GM23338 (cell line): ENCODE data around the gene ROBO1. TPM values are rescaled to one million over a fixed set of nuclear protein-coding genes. Genes with fewer than 3 reads are reported as not detected.
A peak's percentile ranks its signal among the peaks of the same experiment; 100 is the strongest.

Experiments used
- ATAC-seq: fragments of 200-7000 bp; cut with Tn5 transposase; 3 replicates; pipeline ENCODE4 v1.9.1; 2020
- DNase-seq: peaks from one replicate; pipeline ENCODE4 v3.0.0-alpha.2; 2015; ENCODE audit warnings: low spot score
- H2AFZ ChIP-seq: fragments of 200-600 bp; sonication (generic); 2 replicates; pipeline ENCODE4 v1.8.0; 2016; ENCODE audit warnings: antibody characterized with exemption, mild to moderate bottlenecking, moderate library complexity
- H3F3A ChIP-seq: fragments of 200-600 bp; sonication (generic); replicated peaks from 2 replicates; pipeline ENCODE4 v1.8.0; 2017; ENCODE audit warnings: antibody characterized with exemption, mixed run types, low read depth
- H3K27ac ChIP-seq: fragments of 200-600 bp; sonication (generic); 2 replicates; pipeline ENCODE4 v1.6.1; 2016; ENCODE audit warnings: low read depth
- H3K27me3 ChIP-seq: fragments of 200-600 bp; sonication (generic); 2 replicates; pipeline ENCODE4 v1.8.0; 2016; ENCODE audit warnings: mild to moderate bottlenecking, mixed run types, moderate library complexity; ENCODE audit not compliant: insufficient read depth
- H3K36me3 ChIP-seq: fragments of 200-600 bp; sonication (generic); 2 replicates; pipeline ENCODE4 v1.8.0; 2016; ENCODE audit warnings: mild to moderate bottlenecking; ENCODE audit not compliant: insufficient read depth
- H3K4me1 ChIP-seq: fragments of 200-600 bp; sonication (generic); 2 replicates; pipeline ENCODE4 v1.8.0; 2016; ENCODE audit warnings: mild to moderate bottlenecking, moderate library complexity; ENCODE audit not compliant: insufficient read depth
- H3K4me2 ChIP-seq: fragments of 200-600 bp; sonication (generic); 2 replicates; pipeline ENCODE4 v1.7.1; 2017; ENCODE audit warnings: mixed run types
- H3K4me3 ChIP-seq: fragments of 200-600 bp; sonication (generic); 2 replicates; pipeline ENCODE4 v1.6.1; 2016; ENCODE audit warnings: mixed run types
- H3K79me2 ChIP-seq: fragments of 200-600 bp; sonication (generic); replicated peaks from 2 replicates; pipeline ENCODE4 v1.8.0; 2017; ENCODE audit warnings: mild to moderate bottlenecking; ENCODE audit not compliant: insufficient read depth
- H3K9me2 ChIP-seq: fragments of 200-600 bp; sonication (generic); 2 replicates; pipeline ENCODE4 v1.8.0; 2017; ENCODE audit not compliant: insufficient read depth
- H4K20me1 ChIP-seq: fragments of 200-600 bp; sonication (generic); replicated peaks from 2 replicates; pipeline ENCODE4 v1.8.0; 2017; ENCODE audit warnings: mild to moderate bottlenecking; ENCODE audit not compliant: insufficient read depth
- H3K27ac Mint-ChIP-seq: 2 replicates; pipeline ENCODE4 v1.8.0; 2020; ENCODE audit warnings: inconsistent platforms, mild to moderate bottlenecking, moderate library complexity, mixed read lengths
- H3K27me3 Mint-ChIP-seq: 3 replicates; pipeline ENCODE4 v1.8.0; 2022; ENCODE audit warnings: low read depth, mild to moderate bottlenecking, moderate library complexity, mixed read lengths, inconsistent platforms; ENCODE audit not compliant: insufficient read depth, poor library complexity
- H3K36me3 Mint-ChIP-seq: 3 replicates; pipeline ENCODE4 v1.8.0; 2021; ENCODE audit warnings: low read depth, mild to moderate bottlenecking, inconsistent platforms, moderate library complexity, mixed read lengths
- H3K4me1 Mint-ChIP-seq: 3 replicates; pipeline ENCODE4 v1.8.0; 2020; ENCODE audit warnings: mild to moderate bottlenecking, inconsistent platforms, mixed read lengths
- H3K4me3 Mint-ChIP-seq: 3 replicates; pipeline ENCODE4 v1.8.0; 2021; ENCODE audit warnings: moderate library complexity, mild to moderate bottlenecking, inconsistent platforms, mixed read lengths
- H3K9me3 Mint-ChIP-seq: 3 replicates; pipeline ENCODE4 v1.8.0; 2020; ENCODE audit warnings: moderate library complexity, mild to moderate bottlenecking, inconsistent platforms, mixed read lengths
- CREB1 ChIP-seq: fragments of 250-450 bp; sonication (Bioruptor Pico); IDR thresholded peaks from 2 replicates; pipeline ENCODE4 v1.5.0; 2020; ENCODE audit warnings: low read depth, mild to moderate bottlenecking, moderate library complexity
- ETS1 ChIP-seq: IDR thresholded peaks from 2 replicates; pipeline ENCODE4 v1.6.1; 2016; ENCODE audit warnings: antibody characterized with exemption
- EZH2 ChIP-seq: fragments of 200-600 bp; sonication (generic); IDR thresholded peaks from one replicate; pipeline ENCODE4 v1.8.0; 2017; ENCODE audit warnings: antibody characterized with exemption, mild to moderate bottlenecking, low read depth; ENCODE audit not compliant: unreplicated experiment
- EZH2phosphoT487 ChIP-seq: fragments of 200-600 bp; sonication (generic); IDR thresholded peaks from one replicate; pipeline ENCODE4 v1.8.1; 2018; ENCODE audit warnings: antibody characterized with exemption; ENCODE audit not compliant: unreplicated experiment
- polyA plus RNA-seq: library from polyadenylated mRNA; unstranded; fragments of >200 nt; fragmentation: Nextera tagmentation; extraction: Ambion mirVana; gene quantifications from 2 replicates; pipeline ENCODE4 v1.2.1, GENCODE V29; 2016
- total RNA-seq: library from RNA; depleted of rRNA; stranded (reverse); fragments of >200 nt; shearing (Covaris generic); gene quantifications from 2 replicates; pipeline ENCODE4 v1.2.3, GENCODE V29; 2014
- TF ChIP-seq, protein P1 (sequence below), 2 experiments: fragments of 200-600 bp in 1 of 2; sonication (generic) in 1 of 2; conservative IDR thresholded peaks; 2 replicates each; pipeline versions ENCODE4 v1.5.1 to v1.6.1; 2016 to 2017; ENCODE audit warnings: antibody characterized with exemption in 2 of 2, low read depth in 2 of 2, mild to moderate bottlenecking in 2 of 2, moderate library complexity in 1 of 2
- TF ChIP-seq, protein P2 (sequence below): fragments of 250-450 bp; sonication (Bioruptor Pico); IDR thresholded peaks from 2 replicates; pipeline ENCODE4 v1.5.0; 2020; ENCODE audit warnings: mild to moderate bottlenecking, moderate library complexity

Gene ROBO1
- total and polyA plus RNA-seq, 2 experiments from 2014 or later: 19.2 to 78.3 TPM

DNA sequence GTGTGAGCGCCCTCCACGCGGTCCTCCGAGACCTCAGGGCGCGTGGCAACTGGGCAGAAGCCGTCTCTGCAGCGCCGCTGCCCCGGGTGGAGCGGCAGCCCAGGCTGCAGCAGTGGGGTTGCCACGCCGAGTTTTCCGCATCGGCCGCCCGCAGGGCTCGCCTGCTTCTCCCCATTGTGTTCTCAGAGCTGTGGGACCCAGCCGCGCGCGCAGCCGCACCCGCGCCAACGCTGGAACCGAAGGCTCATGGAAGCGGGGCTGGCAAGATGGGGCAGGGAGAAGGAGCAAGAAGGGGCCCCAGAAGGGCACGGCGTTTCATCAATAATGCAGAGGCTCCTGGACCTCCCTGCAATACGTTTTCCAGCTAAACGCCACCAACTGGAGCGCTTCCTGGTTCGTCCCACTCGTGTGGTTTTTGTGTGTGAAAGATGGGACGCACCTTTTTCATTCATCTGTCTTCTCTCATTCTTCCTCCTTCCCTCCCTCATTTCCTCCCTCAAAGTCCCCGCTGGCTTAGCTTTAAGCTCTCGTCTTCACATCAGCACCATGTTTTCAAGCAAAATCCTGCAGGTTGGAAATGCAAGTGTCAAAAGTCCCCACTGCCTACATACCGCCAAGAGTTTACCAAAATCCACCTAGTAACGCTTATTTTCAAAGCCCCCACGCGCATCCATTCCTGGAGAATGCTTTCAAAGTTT lies 1.2 kb downstream of the ROBO1 start:
- Histone ChIP-seq H3F3A (0 out of 2 replicates have a peak, but pooled peaks cover 7% of the 10 kb centered on the region), H3K36me3 (no peaks in the 10 kb centered on the region), H3K27me3 (peaks cover 47% of the 10 kb centered on the region), H3K4me1 (peaks cover 24% of the 10 kb centered on the region), H3K79me2 (no peaks in the 10 kb centered on the region), H3K9me2 (no peaks in the 10 kb centered on the region), H2AFZ (peak overlapping the region; percentile 97), H4K20me1 (no peaks in the 10 kb centered on the region), H3K4me2 (peak overlapping the region; percentile 79), H3K4me3 (peak overlapping the region; percentile 57), H3K27ac (no peak overlapping the region)
- TF ChIP-seq EZH2phosphoT487 (no peak), EZH2 (peak; percentile 2)
- TF ChIP-seq, protein P1, sequence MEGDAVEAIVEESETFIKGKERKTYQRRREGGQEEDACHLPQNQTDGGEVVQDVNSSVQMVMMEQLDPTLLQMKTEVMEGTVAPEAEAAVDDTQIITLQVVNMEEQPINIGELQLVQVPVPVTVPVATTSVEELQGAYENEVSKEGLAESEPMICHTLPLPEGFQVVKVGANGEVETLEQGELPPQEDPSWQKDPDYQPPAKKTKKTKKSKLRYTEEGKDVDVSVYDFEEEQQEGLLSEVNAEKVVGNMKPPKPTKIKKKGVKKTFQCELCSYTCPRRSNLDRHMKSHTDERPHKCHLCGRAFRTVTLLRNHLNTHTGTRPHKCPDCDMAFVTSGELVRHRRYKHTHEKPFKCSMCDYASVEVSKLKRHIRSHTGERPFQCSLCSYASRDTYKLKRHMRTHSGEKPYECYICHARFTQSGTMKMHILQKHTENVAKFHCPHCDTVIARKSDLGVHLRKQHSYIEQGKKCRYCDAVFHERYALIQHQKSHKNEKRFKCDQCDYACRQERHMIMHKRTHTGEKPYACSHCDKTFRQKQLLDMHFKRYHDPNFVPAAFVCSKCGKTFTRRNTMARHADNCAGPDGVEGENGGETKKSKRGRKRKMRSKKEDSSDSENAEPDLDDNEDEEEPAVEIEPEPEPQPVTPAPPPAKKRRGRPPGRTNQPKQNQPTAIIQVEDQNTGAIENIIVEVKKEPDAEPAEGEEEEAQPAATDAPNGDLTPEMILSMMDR (conservative IDR thresholded peaks at IDR 0.05; ENCODE audit: low read depth in 2 of 2): 0 out of 4 replicates have a peak, but pooled peaks of 1 of the 2 experiments have one; percentile 0
- ATAC-seq (peak; percentile 71), DNase-seq (peak; percentile 33)
- peaks cover 13% of the 10 kb centered on the region for H3K4me1 Mint-ChIP-seq
- H3K9me3 Mint-ChIP-seq: no peaks in the 10 kb centered on the region
- H3K27ac Mint-ChIP-seq: no peak overlapping the region
- no peaks in the 10 kb centered on the region for H3K27me3 Mint-ChIP-seq
- no peaks in the 10 kb centered on the region for H3K36me3 Mint-ChIP-seq
- no peak overlapping the region; the same call in 2 of the 3 replicates for H3K4me3 Mint-ChIP-seq

- Mint-ChIP-seq H3K27ac (no peak overlapping the region), H3K4me1 (peaks cover 13% of the 10 kb centered on the region), H3K27me3 (no peaks in the 10 kb centered on the region), H3K4me3 (no peak overlapping the region; the same call in 2 of the 3 replicates), H3K9me3 (no peaks in the 10 kb centered on the region), H3K36me3 (no peaks in the 10 kb centered on the region)
- Histone ChIP-seq H3K79me2 (no peaks in the 10 kb centered on the region), H3K9me2 (no peaks in the 10 kb centered on the region), H3K27me3 (peaks cover 47% of the 10 kb centered on the region), H3K27ac (no peak overlapping the region), H4K20me1 (no peaks in the 10 kb centered on the region), H3K36me3 (no peaks in the 10 kb centered on the region), H3K4me2 (peak overlapping the region; percentile 79), H3K4me1 (peaks cover 24% of the 10 kb centered on the region), H3F3A (0 out of 2 replicates have a peak, but pooled peaks cover 7% of the 10 kb centered on the region), H2AFZ (peak overlapping the region; percentile 97), H3K4me3 (peak overlapping the region; percentile 57)
- TF ChIP-seq EZH2phosphoT487: no peak
- peak; percentile 38 for DNase-seq
- ATAC-seq: peak; percentile 64
Measured at GRCh38 chr3:79765911-79766310, 1.9 kb downstream of the ROBO1 start.

DNA sequence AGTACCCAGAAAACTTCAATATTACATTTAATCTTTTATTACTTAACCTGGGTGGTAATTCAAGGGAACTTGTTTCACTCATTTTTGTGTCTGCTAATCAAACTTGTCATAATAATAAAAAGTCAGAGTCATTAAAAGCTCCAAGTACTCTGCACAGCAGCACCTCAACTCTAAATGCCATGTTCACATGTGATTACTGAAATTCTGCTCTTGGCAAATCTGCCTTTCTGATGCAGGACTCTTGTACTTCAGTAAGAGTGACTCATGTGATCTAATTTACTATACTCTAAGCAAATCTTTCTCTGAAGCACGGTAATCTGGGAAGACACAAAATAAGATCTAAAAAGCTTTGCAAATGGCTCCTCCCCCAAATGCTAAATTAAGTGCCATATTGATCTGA lies 6.4 kb downstream of the ROBO1 start:
- H3K27ac Mint-ChIP-seq: no peak overlapping the region
- no peaks in the 10 kb centered on the region for H3K27me3 Mint-ChIP-seq
- H3K9me3 Mint-ChIP-seq: no peaks in the 10 kb centered on the region
- ATAC-seq (no peak), DNase-seq (no peak)
- Histone ChIP-seq H3K27ac (no peak overlapping the region), H3K4me3 (no peak overlapping the region), H3K79me2 (no peaks in the 10 kb centered on the region), H3K4me1 (peaks cover 7% of the 10 kb centered on the region; the same call in 1 of the 2 replicates), H3K9me2 (no peaks in the 10 kb centered on the region), H2AFZ (no peak overlapping the region), H4K20me1 (no peaks in the 10 kb centered on the region), H3K27me3 (peaks cover 27% of the 10 kb centered on the region), H3F3A (no peaks in the 10 kb centered on the region), H3K4me2 (no peak overlapping the region), H3K36me3 (no peaks in the 10 kb centered on the region)
- no peaks in the 10 kb centered on the region for H3K36me3 Mint-ChIP-seq
- H3K4me1 Mint-ChIP-seq: peaks cover 7% of the 10 kb centered on the region
- H3K4me3 Mint-ChIP-seq: no peak overlapping the region
- TF ChIP-seq, protein P2, sequence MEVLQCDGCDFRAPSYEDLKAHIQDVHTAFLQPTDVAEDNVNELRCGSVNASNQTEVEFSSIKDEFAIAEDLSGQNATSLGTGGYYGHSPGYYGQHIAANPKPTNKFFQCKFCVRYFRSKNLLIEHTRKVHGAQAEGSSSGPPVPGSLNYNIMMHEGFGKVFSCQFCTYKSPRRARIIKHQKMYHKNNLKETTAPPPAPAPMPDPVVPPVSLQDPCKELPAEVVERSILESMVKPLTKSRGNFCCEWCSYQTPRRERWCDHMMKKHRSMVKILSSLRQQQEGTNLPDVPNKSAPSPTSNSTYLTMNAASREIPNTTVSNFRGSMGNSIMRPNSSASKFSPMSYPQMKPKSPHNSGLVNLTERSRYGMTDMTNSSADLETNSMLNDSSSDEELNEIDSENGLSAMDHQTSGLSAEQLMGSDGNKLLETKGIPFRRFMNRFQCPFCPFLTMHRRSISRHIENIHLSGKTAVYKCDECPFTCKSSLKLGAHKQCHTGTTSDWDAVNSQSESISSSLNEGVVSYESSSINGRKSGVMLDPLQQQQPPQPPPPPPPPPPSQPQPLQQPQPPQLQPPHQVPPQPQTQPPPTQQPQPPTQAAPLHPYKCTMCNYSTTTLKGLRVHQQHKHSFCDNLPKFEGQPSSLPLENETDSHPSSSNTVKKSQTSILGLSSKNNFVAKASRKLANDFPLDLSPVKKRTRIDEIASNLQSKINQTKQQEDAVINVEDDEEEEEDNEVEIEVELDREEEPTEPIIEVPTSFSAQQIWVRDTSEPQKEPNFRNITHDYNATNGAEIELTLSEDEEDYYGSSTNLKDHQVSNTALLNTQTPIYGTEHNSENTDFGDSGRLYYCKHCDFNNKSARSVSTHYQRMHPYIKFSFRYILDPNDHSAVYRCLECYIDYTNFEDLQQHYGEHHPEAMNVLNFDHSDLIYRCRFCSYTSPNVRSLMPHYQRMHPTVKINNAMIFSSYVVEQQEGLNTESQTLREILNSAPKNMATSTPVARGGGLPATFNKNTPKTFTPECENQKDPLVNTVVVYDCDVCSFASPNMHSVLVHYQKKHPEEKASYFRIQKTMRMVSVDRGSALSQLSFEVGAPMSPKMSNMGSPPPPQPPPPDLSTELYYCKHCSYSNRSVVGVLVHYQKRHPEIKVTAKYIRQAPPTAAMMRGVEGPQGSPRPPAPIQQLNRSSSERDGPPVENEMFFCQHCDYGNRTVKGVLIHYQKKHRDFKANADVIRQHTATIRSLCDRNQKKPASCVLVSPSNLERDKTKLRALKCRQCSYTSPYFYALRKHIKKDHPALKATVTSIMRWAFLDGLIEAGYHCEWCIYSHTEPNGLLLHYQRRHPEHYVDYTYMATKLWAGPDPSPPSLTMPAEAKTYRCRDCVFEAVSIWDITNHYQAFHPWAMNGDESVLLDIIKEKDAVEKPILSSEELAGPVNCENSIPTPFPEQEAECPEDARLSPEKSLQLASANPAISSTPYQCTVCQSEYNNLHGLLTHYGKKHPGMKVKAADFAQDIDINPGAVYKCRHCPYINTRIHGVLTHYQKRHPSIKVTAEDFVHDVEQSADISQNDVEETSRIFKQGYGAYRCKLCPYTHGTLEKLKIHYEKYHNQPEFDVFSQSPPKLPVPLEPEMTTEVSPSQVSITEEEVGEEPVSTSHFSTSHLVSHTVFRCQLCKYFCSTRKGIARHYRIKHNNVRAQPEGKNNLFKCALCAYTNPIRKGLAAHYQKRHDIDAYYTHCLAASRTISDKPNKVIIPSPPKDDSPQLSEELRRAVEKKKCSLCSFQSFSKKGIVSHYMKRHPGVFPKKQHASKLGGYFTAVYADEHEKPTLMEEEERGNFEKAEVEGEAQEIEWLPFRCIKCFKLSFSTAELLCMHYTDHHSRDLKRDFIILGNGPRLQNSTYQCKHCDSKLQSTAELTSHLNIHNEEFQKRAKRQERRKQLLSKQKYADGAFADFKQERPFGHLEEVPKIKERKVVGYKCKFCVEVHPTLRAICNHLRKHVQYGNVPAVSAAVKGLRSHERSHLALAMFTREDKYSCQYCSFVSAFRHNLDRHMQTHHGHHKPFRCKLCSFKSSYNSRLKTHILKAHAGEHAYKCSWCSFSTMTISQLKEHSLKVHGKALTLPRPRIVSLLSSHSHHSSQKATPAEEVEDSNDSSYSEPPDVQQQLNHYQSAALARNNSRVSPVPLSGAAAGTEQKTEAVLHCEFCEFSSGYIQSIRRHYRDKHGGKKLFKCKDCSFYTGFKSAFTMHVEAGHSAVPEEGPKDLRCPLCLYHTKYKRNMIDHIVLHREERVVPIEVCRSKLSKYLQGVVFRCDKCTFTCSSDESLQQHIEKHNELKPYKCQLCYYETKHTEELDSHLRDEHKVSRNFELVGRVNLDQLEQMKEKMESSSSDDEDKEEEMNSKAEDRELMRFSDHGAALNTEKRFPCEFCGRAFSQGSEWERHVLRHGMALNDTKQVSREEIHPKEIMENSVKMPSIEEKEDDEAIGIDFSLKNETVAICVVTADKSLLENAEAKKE (CRISPR knock-in tag): no peak
- TF ChIP-seq CREB1 (CRISPR knock-in tag) (no peak), ETS1 (no peak)
